Thyroid gland (tissue), 4 donors: ENCODE data around the gene DOCK9.

Experiments used
- CTCF ChIP-seq, 6 experiments: fragments of 200-600 bp in 3 of 6; fragments of 450-650 bp in 3 of 6; sonication (generic) in 3 of 6; IDR thresholded peaks; one replicate each; pipeline ENCODE4 v1.5.1; 2016 to 2019; ENCODE audit warnings: antibody characterized with exemption in 6 of 6, mild to moderate bottlenecking in 2 of 6, inconsistent platforms in 1 of 6, moderate library complexity in 1 of 6
- POLR2A ChIP-seq, 2 donors: fragments of 450-650 bp; IDR thresholded peaks; one replicate each; pipeline ENCODE4 v1.6.1; 2017; ENCODE audit warnings: antibody characterized with exemption in 2 of 2, mild to moderate bottlenecking in 2 of 2, moderate library complexity in 1 of 2

- no peak for TF ChIP-seq CTCF (IDR thresholded peaks at IDR 0.05)
- no peak for TF ChIP-seq POLR2A (IDR thresholded peaks at IDR 0.05)
Observed at GRCh38 chr13:98826146-98826545, 151.7 kb downstream of the DOCK9 start.
